Measurements from ENCODE around the gene DYNLL2. TPM values are rescaled to one million over a fixed set of nuclear protein-coding genes. Genes with fewer than 3 reads are reported as not detected.
"Not testable (repeated sequence)": the region's sequence is repeated elsewhere in the genome, so short reads cannot be mapped to it uniquely, and the experiment has no call there.

DYNLL2 gene
- total RNA-seq, 1 experiment from 2014 or later = 14.5 TPM

DNA sequence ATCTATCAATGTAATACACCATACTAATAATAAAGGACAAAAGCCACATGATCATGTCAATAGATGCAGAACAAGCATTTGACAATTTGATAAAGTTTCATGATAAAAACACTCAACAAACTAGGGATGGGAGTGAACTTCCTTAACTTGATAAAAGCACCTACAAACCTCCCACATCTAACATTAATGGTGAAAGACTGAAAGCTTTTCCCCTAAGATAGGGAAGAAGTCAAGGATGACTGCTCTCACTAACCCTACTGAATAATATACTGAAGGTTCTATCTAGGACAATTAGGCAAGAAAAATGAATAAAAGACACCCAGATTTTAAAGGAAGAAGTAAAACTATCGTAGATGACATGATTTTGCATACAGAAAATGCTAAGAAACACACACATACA lies 10.4 kb upstream of the DYNLL2 start:
- DNase-seq (ENCODE audit: low spot score) = no peak

GRCh38 chr17:58073266-58073665 lies 10.0 kb upstream of the DYNLL2 start:
- DNase-seq (ENCODE audit: low spot score) = not testable (repeated sequence)

DNA sequence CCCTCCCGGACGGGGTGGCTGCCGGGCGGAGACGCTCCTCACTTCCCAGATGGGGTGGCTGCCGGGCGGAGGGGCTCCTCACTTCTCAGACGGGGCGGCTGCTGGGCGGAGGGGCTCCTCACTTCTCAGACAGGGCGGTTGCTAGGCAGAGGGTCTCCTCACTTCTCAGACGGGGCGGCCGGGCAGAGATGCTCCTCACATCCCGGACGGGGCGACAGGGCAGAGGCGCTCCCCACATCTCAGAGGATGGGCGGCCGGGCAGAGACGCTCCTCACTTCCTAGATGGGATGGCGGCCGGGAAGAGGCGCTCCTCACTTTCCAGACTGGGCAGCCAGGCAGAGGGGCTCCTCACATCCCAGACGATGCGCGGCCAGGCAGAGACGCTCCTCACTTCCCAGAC lies 8.8 kb upstream of the DYNLL2 start:
- not testable (repeated sequence) for DNase-seq (ENCODE audit: low spot score)

- DNase-seq (ENCODE audit: low spot score) = no peak
Measured at GRCh38 chr17:58079300-58080033, 3.8 kb upstream of the DYNLL2 start.

DNA sequence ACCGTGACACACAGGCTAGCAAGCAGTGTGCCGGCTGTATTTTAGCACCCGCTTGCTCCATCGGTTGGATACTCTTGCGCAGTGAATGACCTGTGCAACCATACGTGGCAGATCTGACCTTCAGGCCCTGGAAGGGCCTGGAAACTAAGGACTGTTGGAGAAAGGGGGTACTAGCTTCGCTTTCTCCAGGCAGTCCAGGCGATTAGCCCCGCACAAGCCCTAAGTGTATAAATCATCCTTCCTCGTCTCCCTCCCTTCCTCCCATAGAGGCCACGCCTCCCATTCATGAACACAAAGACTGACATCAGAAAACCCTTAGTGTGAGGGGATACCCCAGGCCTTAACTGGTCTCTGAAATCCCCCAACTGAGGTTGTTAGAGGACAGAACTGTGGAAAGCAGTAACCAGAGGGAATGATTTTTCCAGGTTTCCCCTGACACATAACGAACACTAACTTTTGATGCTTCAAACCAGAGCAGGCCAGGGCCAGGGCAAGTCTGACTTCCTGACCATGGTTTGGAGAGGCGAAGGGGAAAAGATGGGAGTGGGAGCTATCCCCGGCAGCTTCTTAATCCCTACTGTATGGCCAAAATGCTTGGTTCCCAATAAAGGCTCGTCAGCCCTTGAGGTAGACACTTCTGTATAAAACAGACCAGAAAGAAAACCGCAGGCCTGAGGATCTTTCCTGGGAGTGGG lies 1.4 kb upstream of the DYNLL2 start:
- no peak for DNase-seq (ENCODE audit: low spot score)

GRCh38 chr17:58082341-58082869 lies 814 bp upstream of the DYNLL2 start:
- DNase-seq (ENCODE audit: low spot score) = no peak

DNA sequence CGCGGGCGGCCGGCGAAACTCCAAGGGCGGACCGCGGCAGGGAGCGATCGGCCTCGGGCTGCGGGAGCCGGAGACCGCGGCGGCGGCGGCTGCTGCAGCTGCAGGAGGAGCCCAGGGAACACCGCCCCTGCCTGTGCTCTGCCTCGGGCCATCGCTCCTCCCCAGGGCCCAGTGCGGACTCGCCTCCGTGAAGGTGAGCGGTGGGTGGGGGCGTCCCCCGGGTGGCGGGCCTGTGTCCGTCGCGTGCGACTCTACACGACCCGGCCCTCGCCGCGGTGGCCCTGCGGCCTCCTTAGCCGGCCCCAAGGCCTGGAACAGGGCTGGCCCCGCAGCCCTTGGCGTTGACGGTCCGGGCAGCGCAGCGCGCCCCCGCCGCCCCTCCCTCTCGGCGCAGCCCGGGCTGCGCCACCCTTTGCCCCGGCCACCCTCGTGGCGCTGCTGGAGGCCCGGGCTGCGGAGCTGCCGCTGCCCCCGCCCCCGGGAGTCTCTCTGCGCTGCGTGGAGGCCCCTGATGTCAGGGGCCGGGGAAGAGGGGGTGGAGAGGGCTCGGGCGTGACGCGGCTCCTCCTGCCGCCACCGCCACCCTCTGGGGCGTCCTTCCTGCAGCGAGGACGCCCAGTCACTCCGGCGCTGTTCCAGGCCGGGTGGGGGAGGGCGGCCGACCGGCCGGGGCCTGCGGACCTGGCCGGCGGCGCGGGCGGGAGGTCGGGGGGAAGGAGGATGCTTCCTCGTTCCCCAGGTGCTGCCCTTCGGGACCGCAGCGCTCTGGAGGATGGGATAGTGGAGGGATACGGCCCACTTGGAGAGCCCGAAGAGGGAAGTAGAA lies 485 bp downstream of the DYNLL2 start:
- DNase-seq (ENCODE audit: low spot score) = no peak

DNA sequence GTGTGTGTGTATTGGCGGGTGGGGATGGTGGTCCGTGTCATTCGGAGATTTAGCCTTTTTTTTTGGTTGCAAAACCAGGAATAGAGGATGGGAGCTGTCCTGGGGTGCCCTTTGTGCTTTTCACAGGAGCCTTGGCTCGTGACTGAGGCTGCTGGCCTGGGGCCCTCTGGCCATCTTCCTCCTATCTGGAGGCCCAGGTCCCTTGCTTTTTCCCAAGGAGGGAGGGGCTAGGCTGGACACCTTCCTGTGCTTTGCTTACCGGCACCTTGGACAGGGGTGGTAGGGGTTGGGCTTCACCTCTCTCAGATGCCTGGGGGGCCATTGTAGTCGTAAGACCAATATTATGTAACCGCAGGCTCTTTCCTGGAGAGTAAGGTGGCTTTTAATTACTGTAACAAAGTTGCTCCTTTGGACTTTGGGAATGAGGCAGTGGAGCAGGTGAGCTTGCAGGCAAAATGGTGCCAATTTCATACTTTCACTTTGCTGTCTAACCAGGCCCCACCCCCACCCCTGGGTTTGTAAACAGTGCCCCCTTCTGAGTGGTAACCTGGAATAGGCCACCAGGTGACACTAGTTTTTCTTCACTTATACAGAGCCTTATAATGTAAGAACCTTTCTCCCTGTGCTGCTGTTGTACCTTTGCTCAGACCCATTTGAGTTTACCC lies 1.2 kb downstream of the DYNLL2 start:
- DNase-seq (ENCODE audit: low spot score) = peak; percentile 57

GRCh38 chr17:58085039-58085715 lies 2.0 kb downstream of the DYNLL2 start:
- DNase-seq (ENCODE audit: low spot score) = no peak

- DNase-seq (ENCODE audit: low spot score) = no peak
Measured at GRCh38 chr17:58086953-58087352, 3.7 kb downstream of the DYNLL2 start.

- no peak for DNase-seq (ENCODE audit: low spot score)
Measured at GRCh38 chr17:58088624-58089023, 5.4 kb downstream of the DYNLL2 start.

- no peak for DNase-seq (ENCODE audit: low spot score)
Measured at GRCh38 chr17:58089111-58089510, 5.9 kb downstream of the DYNLL2 start.

DNA sequence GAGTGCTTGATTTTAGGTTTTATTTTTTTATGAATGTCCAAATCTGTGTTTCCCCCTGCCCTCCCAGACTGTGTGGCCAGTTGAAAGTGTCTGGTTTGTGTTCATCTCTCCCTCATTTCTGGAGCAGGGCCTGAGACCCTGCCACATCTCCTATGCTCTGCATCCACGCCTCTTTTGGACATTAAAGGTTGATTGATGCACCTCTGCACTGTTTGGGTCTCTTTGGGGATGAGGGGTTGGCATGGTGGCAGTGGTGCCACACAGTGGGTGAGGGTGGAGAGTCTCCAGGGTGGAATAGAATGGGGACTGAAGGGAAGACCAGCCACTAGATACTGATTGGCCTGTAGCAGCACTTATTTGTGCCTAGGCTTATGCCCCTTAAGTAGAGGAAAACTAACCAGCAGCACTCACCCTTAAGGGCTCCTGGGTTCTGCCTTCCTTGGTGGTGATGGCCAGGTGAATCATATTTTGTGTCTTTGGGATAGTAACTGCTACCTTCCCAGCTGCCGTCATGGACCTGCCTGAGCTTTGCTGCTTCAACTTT lies 7.9 kb downstream of the DYNLL2 start:
- no peak for DNase-seq (ENCODE audit: low spot score)

- DNase-seq (ENCODE audit: low spot score) = no peak
Measured at GRCh38 chr17:58092101-58092796, 9.0 kb downstream of the DYNLL2 start.

- DNase-seq (ENCODE audit: low spot score) = no peak
Measured at GRCh38 chr17:58092797-58093385, 9.7 kb downstream of the DYNLL2 start.

DNA sequence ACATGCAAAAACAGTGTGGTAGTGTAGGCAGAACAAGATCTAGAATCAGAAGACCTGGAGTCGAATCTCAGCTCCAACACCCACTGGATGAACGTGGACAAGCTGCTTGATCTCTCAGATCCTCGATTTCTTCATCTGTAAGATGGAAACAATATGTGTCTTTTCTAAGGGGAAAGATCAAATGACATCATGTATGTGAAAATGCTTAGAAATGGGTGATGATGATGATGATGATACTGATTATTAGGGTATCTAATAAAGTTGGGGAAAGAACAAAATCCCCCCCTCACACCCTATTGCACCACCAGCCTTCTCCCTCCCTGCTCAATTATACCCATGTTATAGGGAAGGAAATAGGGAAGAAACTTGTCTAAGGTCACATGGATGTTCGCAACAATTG lies 10.9 kb downstream of the DYNLL2 start:
- no peak for DNase-seq (ENCODE audit: low spot score)

GRCh38 chr17:58096892-58097291 lies 13.7 kb downstream of the DYNLL2 start:
- DNase-seq (ENCODE audit: low spot score) = no peak

DNA sequence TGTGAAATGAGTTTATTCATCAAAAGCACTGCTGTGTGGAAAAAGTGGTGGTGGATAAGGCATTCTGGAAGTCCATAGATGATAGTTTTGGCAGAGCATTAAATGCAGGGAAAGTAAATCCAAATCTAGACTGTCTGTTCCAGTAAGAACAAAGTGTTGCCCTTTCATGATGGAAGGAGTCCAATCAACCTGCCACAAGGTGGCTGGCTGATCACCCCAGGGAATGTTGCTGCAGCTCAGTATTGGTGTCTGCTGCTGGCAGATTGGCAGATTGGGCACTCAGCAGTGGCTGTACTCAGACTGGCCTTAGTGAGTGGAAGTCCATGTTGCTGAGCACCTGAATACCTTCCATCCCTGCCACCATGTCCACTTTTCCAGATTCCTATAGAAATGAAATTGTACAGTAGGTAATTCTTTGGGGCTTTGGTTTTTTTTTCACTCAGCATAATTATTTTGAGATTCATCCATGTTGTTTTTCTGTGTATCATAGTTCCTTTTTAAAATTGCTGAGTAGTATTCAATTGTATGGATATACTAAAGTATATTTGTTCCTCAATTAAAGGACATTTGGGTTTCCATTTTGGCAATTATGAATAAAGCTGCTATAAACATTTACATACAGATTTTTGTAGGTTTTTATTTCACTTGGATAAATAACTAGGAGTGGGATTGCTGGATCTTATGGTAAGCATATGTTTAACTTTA lies 14.3 kb downstream of the DYNLL2 start:
- no peak for DNase-seq (ENCODE audit: low spot score)

DNA sequence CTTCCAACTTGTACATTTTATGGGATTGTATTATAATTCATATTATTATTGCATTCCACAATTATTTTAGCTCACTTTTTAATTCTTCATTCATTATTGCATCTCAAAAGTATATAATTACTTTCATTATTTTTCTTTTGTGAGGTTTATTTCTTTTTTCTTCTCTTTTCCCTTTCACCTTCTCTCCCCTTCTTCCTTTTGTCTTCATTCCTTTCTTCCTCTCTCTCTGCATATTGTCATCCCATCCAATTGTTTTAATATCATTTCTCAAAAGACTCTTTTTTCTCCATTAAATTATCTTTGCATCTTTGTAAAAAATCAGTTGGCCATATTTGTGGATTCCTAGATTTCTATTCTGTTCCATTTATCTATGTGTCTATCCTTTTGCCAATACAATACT lies 17.3 kb downstream of the DYNLL2 start:
- no peak for DNase-seq (ENCODE audit: low spot score)
